ENCODE measurements around the gene CYP27B1. TPM values are rescaled to one million over a fixed set of nuclear protein-coding genes. Genes with fewer than 3 reads are reported as not detected.

Gene CYP27B1
- total and polyA plus RNA-seq, 9 of the 15 experiments (the other 6 are each of a cell fraction or from before 2014, with no cell fraction given): 0.18 to 4.2 (median 1.8) TPM

GRCh38 chr12:57751788-57752667 is 14.8 kb downstream of the CYP27B1 start, which contains the start of gene CDK4 (continued):
- TF ChIP-seq CEBPG (CRISPR knock-in tag; IDR thresholded peaks at IDR 0.05): peak; percentile 74; the same call in 1 of the 2 replicates
- TF ChIP-seq CEBPG (tag; conservative IDR thresholded peaks at IDR 0.05 in 1 of 2, IDR thresholded peaks at IDR 0.05 in 1 of 2): peak; percentile 69 to 74
- TF ChIP-seq ID3 (CRISPR knock-in tag; IDR thresholded peaks at IDR 0.05): no peak
- peak; percentile 77; the same call in 1 of the 2 replicates for TF ChIP-seq ID3 (tag; IDR thresholded peaks at IDR 0.05)
- peak; percentile 76 for TF ChIP-seq GATA2 (CRISPR knock-in tag; IDR thresholded peaks at IDR 0.05)
- TF ChIP-seq BMI1 (IDR thresholded peaks at IDR 0.05; ENCODE audit: low read length): peak; percentile 94
- TF ChIP-seq RERE (CRISPR knock-in tag; IDR thresholded peaks at IDR 0.05; ENCODE audit: borderline replicate concordance): peak; percentile 87; the same call in 1 of the 2 replicates
- TF ChIP-seq NUFIP1 (IDR thresholded peaks at IDR 0.05; ENCODE audit: partially characterized antibody): peak; percentile 38
- no peak for TF ChIP-seq ELF1 (tag; IDR thresholded peaks at IDR 0.05)
- TF ChIP-seq RBM14 (IDR thresholded peaks at IDR 0.05; ENCODE audit: borderline replicate concordance, insufficient read depth, low read depth, low read length): no peak
- no peak; the same call in none of the 2 replicates for TF ChIP-seq MEF2D (tag; conservative IDR thresholded peaks at IDR 0.05; ENCODE audit: low read depth)
- peak; percentile 93 for TF ChIP-seq JUND (IDR thresholded peaks at IDR 0.05; ENCODE audit: borderline replicate concordance, low read depth, low read length)
- TF ChIP-seq JUND (tag; IDR thresholded peaks at IDR 0.05; ENCODE audit: borderline replicate concordance, low read depth, low read length): peak; percentile 81; the same call in 2 of the 3 replicates
- no peak for TF ChIP-seq FOXJ3 (CRISPR knock-in tag; IDR thresholded peaks at IDR 0.05)
- peak; percentile 95 for TF ChIP-seq ZNF395 (CRISPR knock-in tag; IDR thresholded peaks at IDR 0.05)
- 0 out of 2 replicates have a peak, but pooled peaks have one; percentile 40 for TF ChIP-seq SMARCC2 (IDR thresholded peaks at IDR 0.05; ENCODE audit: low read depth)
- TF ChIP-seq, protein P1, sequence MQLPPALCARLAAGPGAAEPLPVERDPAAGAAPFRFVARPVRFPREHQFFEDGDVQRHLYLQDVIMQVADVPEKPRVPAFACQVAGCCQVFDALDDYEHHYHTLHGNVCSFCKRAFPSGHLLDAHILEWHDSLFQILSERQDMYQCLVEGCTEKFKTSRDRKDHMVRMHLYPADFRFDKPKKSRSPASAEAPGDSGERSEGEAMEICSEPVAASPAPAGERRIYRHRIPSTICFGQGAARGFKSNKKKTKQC (CRISPR knock-in tag; IDR thresholded peaks at IDR 0.05): peak; percentile 85
